Testis (tissue), 3 donors: ENCODE results near the gene TNFRSF14. TPM values are rescaled to one million over a fixed set of nuclear protein-coding genes. Genes with fewer than 3 reads are reported as not detected.

Experiments used
- DNase-seq: peaks from one replicate; pipeline ENCODE4 v3.0.0-alpha.2; 2019
- H3K27ac ChIP-seq, 2 donors: fragments of 200-600 bp; sonication (generic); one replicate each; pipeline ENCODE4 v1.5.1; 2019
- H3K27me3 ChIP-seq: fragments of 200-600 bp; sonication (generic); one replicate; pipeline ENCODE4 v1.5.1; 2019
- H3K36me3 ChIP-seq: fragments of 200-600 bp; sonication (generic); one replicate; pipeline ENCODE4 v1.5.1; 2017; ENCODE audit warnings: low read depth; ENCODE audit errors: missing control alignments
- H3K4me1 ChIP-seq: fragments of 200-600 bp; sonication (generic); one replicate; pipeline ENCODE4 v1.5.1; 2019
- H3K4me3 ChIP-seq, 2 donors: fragments of 200-600 bp; sonication (generic); one replicate each; pipeline ENCODE4 v1.5.1; 2017 to 2019
- H3K9me3 ChIP-seq: fragments of 200-600 bp; sonication (generic); one replicate; pipeline ENCODE4 v1.5.1; 2017
- POLR2A ChIP-seq: fragments of 450-650 bp; IDR thresholded peaks from one replicate; pipeline ENCODE4 v1.6.1; 2017; ENCODE audit warnings: antibody characterized with exemption, mild to moderate bottlenecking, moderate library complexity
- WGBS, 2 donors: methylation state at CpG; one replicate each; pipeline ENCODE4 v1.1.5; 2018; 5-methylcytosine and 5-hydroxymethylcytosine counted together
- intact Hi-C: fragments of 100-400 bp; cut with DNase I; formaldehyde crosslinking; loops from one replicate; pipeline ENCODE4 v1.15.1; 2023; ENCODE audit warnings: low total_unique reads
- polyA plus RNA-seq: library from polyadenylated mRNA; stranded (reverse); fragments of 350-450 nt; fragmentation: Illumina TruSeq; extraction: RNeasy Lipid Tissue Mini Kit (QIAGEN cat#74804); gene quantifications from one replicate; pipeline ENCODE4 v1.2.3, GENCODE V29; 2014; ENCODE audit warnings: low read depth, low replicate concordance; ENCODE audit not compliant: insufficient read depth
- total RNA-seq, 2 donors: library from RNA; depleted of rRNA; stranded (reverse); fragments of >200 nt; gene quantifications; one replicate each; pipeline ENCODE4 v1.2.3, GENCODE V29; 2016
- TF ChIP-seq, protein P1 (sequence below), 3 experiments: fragments of 450-650 bp in 2 of 3; fragments of 200-600 bp in 1 of 3; sonication (generic) in 1 of 3; IDR thresholded peaks; one replicate each; pipeline ENCODE4 v1.5.1; 2016 to 2019; ENCODE audit warnings: antibody characterized with exemption in 3 of 3, mild to moderate bottlenecking in 2 of 3, moderate library complexity in 1 of 3

The TNFRSF14 gene
- total and polyA plus RNA-seq, 3 donors from 2014 or later: 26.0 to 45.1 (median 39.0) TPM

DNA sequence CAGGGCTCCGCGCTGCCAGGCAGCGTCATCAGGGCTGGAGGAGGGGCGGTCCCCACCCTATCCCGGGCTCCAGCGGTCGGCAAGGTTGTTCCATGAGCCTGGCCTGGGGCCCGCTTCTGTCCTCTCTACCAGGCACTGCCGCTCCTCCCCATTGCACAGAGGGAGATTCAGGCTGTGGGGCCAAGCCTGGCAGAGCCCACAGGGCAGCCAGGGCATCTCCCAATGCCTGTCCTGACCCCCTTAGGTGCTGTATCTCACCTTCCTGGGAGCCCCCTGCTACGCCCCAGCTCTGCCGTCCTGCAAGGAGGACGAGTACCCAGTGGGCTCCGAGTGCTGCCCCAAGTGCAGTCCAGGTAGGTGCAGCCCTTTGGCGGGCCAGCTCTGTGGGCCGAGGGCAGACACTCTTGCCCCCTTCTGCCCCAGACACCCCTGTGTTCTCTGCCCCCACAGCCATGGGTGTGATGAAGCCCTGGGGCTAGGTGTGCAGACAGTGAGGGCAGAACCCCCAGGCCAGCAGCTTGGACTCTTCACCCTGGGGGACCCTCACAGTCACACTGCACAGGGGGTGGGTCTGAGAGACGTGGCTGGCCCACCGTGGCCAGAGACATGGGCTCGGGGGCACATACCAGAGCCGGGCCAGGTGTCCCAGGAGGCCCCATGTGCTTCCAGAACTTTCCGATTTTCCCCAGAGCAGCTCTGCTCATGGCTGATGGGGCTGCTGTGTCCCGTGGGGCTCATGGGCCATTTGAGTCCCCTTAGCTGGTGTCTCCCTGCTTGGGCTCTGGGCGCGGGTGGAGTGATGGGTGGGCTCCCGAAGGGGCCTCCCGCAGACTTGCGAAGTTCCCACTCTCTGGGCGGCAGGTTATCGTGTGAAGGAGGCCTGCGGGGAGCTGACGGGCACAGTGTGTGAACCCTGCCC is 1.6 kb downstream of the TNFRSF14 start:
- WGBS, 2 donors: 87 to 92% methylated on average over 6 to 30 of the region's 30 CpGs
- no peak for TF ChIP-seq POLR2A
- TF ChIP-seq, protein P1, sequence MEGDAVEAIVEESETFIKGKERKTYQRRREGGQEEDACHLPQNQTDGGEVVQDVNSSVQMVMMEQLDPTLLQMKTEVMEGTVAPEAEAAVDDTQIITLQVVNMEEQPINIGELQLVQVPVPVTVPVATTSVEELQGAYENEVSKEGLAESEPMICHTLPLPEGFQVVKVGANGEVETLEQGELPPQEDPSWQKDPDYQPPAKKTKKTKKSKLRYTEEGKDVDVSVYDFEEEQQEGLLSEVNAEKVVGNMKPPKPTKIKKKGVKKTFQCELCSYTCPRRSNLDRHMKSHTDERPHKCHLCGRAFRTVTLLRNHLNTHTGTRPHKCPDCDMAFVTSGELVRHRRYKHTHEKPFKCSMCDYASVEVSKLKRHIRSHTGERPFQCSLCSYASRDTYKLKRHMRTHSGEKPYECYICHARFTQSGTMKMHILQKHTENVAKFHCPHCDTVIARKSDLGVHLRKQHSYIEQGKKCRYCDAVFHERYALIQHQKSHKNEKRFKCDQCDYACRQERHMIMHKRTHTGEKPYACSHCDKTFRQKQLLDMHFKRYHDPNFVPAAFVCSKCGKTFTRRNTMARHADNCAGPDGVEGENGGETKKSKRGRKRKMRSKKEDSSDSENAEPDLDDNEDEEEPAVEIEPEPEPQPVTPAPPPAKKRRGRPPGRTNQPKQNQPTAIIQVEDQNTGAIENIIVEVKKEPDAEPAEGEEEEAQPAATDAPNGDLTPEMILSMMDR (IDR thresholded peaks at IDR 0.05): no peak
- intact Hi-C loops: no loop called here
- H3K4me1 ChIP-seq: peaks cover 12% of the 10 kb centered on the region
- H3K27me3 ChIP-seq: no peaks in the 10 kb centered on the region
- peak overlapping the region in 1 of 2 donors; percentile 56 for H3K4me3 ChIP-seq
- no peak for DNase-seq
- H3K27ac ChIP-seq: peak overlapping the region; percentile 88 to 92
- H3K36me3 ChIP-seq: no peaks in the 10 kb centered on the region
- no peaks in the 10 kb centered on the region for H3K9me3 ChIP-seq

DNA sequence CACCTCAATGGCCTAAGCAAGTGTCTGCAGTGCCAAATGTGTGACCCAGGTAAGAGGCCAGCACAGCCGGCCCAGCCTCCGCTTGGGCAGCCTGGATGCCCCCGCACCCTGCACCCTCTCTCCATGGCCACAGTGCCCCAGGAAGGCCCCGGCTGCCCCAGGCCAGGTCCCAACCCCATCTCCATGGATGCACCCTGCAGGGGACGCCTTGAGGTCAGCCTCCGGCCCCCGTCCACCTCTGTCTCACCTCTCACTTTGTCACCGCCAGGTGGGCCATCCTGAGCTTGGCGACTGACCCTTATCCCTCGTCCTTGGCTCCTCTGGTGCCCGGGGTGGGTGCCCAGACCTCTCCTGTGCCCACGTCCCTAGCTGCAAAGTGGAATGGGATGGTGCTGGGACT is 2.2 kb downstream of the TNFRSF14 start:
- Histone ChIP-seq H3K27ac (no peak overlapping the region), H3K36me3 (no peaks in the 10 kb centered on the region), H3K9me3 (no peaks in the 10 kb centered on the region), H3K4me1 (peaks cover 12% of the 10 kb centered on the region), H3K4me3 (no peak overlapping the region), H3K27me3 (no peaks in the 10 kb centered on the region)
- intact Hi-C loops: no loop called here
- 95 to 97% methylated on average over 8 to 12 of the region's 12 CpGs for WGBS, 2 donors
- no peak for DNase-seq
- TF ChIP-seq POLR2A: no peak
- TF ChIP-seq, protein P1 (IDR thresholded peaks at IDR 0.05): no peak

DNA sequence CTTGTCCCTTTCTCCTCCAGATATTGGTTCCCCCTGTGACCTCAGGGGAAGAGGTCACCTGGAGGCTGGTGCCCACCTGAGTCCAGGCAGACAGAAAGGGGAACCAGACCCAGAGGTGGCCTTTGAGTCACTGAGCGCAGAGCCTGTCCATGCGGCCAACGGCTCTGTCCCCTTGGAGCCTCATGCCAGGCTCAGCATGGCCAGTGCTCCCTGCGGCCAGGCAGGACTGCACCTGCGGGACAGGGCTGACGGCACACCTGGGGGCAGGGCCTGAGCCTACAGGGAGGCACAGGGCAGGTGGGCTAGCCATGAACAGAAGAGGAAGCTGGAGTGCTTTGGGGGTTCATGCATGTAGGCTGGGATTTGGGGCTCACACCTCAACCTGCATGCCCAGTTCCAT is 2.7 kb downstream of the TNFRSF14 start:
- 90 to 98% methylated on average over 2 to 6 of the region's 6 CpGs for WGBS, 2 donors
- DNase-seq: no peak

DNA sequence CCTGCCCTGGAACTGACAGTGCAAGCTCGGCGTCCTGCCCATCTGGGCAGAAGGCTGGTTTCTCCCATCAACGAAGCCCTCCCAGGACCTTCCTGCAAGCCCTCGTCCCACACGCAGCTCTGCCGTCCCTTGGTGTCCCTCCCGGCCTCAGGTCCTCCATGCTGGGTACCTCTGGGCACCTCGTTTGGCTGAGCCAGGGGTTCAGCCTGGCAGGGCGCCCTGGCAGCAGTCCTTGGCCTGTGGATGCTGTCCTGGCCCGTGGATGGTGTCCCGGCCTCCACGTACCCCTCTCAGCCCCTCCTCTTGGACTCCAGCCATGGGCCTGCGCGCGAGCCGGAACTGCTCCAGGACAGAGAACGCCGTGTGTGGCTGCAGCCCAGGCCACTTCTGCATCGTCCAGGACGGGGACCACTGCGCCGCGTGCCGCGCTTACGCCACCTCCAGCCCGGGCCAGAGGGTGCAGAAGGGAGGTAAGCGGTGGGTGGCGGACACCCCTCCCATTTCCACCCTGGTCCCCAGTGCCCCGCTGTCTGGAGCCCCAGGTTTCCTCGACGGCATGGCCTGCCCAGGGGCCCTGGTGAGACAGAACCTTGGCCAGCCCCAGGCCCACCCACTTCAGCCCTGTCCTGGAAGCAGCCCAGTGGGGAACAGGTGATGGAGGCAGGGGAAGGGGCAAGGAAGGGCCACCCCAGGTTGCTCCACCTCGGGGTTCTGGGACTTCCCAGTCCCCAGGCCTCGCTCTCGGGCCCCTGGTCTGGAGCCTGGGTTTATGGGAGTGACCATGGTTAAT is 3.5 kb downstream of the TNFRSF14 start:
- no peak for DNase-seq
- Histone ChIP-seq H3K4me1 (peaks cover 12% of the 10 kb centered on the region), H3K4me3 (no peak overlapping the region), H3K27ac (no peak overlapping the region), H3K9me3 (no peaks in the 10 kb centered on the region), H3K36me3 (no peaks in the 10 kb centered on the region), H3K27me3 (no peaks in the 10 kb centered on the region)
- 78 to 80% methylated on average over 3 to 35 of the region's 35 CpGs for WGBS, 2 donors
- no peak for TF ChIP-seq POLR2A
- TF ChIP-seq, protein P1 (IDR thresholded peaks at IDR 0.05): no peak
- intact Hi-C loops: no loop called here

More for the DNA sequence above, 2.7 kb downstream of the TNFRSF14 start:
- no peak for TF ChIP-seq POLR2A
- TF ChIP-seq, protein P1 (IDR thresholded peaks at IDR 0.05): no peak
- no peaks in the 10 kb centered on the region for H3K27me3 ChIP-seq
- H3K27ac ChIP-seq: no peak overlapping the region
- H3K36me3 ChIP-seq: no peaks in the 10 kb centered on the region
- H3K9me3 ChIP-seq: no peaks in the 10 kb centered on the region
- intact Hi-C loops: no loop called here
- no peak overlapping the region for H3K4me3 ChIP-seq
- peaks cover 12% of the 10 kb centered on the region for H3K4me1 ChIP-seq
